ENCODE data around the gene MKX. TPM values are rescaled to one million over a fixed set of nuclear protein-coding genes. Genes with fewer than 3 reads are reported as not detected.

Gene MKX
- total and polyA plus RNA-seq, 2 donors (not counting 1 experiment from before 2014, with no cell fraction given): not detected

- H3K4me3 ChIP-seq (ENCODE audit: control extremely low read depth in 1 of 5, extremely low read depth in 1 of 5, insufficient read depth in 1 of 5, low read depth in 2 of 5, low read length in 4 of 5): no peak overlapping the region
- DNase-seq (no peak), ATAC-seq (ENCODE audit: low read depth) (no peak)
- no peak overlapping the region for H3K4me2 ChIP-seq (replicated peaks; ENCODE audit: low read depth, low read length, poor library complexity, severe bottlenecking)
- H3K4me1 Mint-ChIP-seq: no peaks in the 10 kb centered on the region
- no peak overlapping the region for H3K4me3 Mint-ChIP-seq
- H4K20me1 ChIP-seq (ENCODE audit: control insufficient read depth, insufficient read depth, low read length, poor library complexity, severe bottlenecking): no peaks in the 10 kb centered on the region
- no peaks in the 10 kb centered on the region for H3K9me3 Mint-ChIP-seq (ENCODE audit: insufficient read depth)
- WGBS (ENCODE audit: insufficient coverage): 86% methylated on average over 10 of the region's 11 CpGs
- no peaks in the 10 kb centered on the region for H3K36me3 ChIP-seq (replicated peaks in 1 of 2; ENCODE audit: control extremely low read depth in 1 of 2, control insufficient read depth in 1 of 2, extremely low read depth in 1 of 2, insufficient read depth in 2 of 2, low read length in 1 of 2)
- H3K27ac Mint-ChIP-seq: no peak overlapping the region
- no peak overlapping the region for H2AFZ ChIP-seq (ENCODE audit: insufficient read depth, low read depth, low read length, poor library complexity, severe bottlenecking)
- peaks cover 24% of the 10 kb centered on the region for H3K27me3 Mint-ChIP-seq
- peaks cover 0 to 4% (median 0%) of the 10 kb centered on the region in 4 experiments for H3K27me3 ChIP-seq (replicated peaks in 1 of 4; ENCODE audit: control extremely low read depth in 1 of 4, control insufficient read depth in 3 of 4, insufficient read depth in 4 of 4, low read length in 3 of 4)
- H3K4me1 ChIP-seq (ENCODE audit: control insufficient read depth in 2 of 2, insufficient read depth in 2 of 2, low read length in 2 of 2): no peaks in the 10 kb centered on the region
- no peaks in the 10 kb centered on the region for H3K9me3 ChIP-seq (ENCODE audit: control extremely low read depth in 1 of 3, control insufficient read depth in 2 of 3, insufficient read depth in 1 of 3, low read length in 2 of 3)
- TF ChIP-seq CTCF (IDR thresholded peaks at IDR 0.05) (no peak), EZH2 (IDR thresholded peaks at IDR 0.05; ENCODE audit: borderline replicate concordance, insufficient read depth, low read depth, low read length, poor library complexity, severe bottlenecking) (no peak)
- H3K79me2 ChIP-seq (ENCODE audit: control insufficient read depth, insufficient read depth, low read length): no peaks in the 10 kb centered on the region
- no peak overlapping the region for H3K27ac ChIP-seq (ENCODE audit: low read length in 2 of 2)
- no peak overlapping the region for H3K9ac ChIP-seq (ENCODE audit: low read length)
- CTCF ChIA-PET: interaction anchor here (1.8 kb wide), 1 partner anchor 214 kb away, joined by 5 read pairs; no protein-coding TSS in a partner anchor
- intact Hi-C loops (cut with micrococcal nuclease): no loop called here
- POLR2A ChIA-PET: no interaction called here
Measured at GRCh38 chr10:27660268-27660667, 85.4 kb downstream of the MKX start.

- Histone ChIP-seq H4K20me1 (ENCODE audit: control insufficient read depth, insufficient read depth, low read length, poor library complexity, severe bottlenecking) (no peaks in the 10 kb centered on the region), H3K9ac (ENCODE audit: low read length) (no peak overlapping the region), H3K27me3 (replicated peaks in 1 of 4; ENCODE audit: control extremely low read depth in 1 of 4, control insufficient read depth in 3 of 4, insufficient read depth in 4 of 4, low read length in 3 of 4) (peaks cover 0 to 4% (median 0%) of the 10 kb centered on the region in 4 experiments), H2AFZ (ENCODE audit: insufficient read depth, low read depth, low read length, poor library complexity, severe bottlenecking) (no peak overlapping the region), H3K27ac (ENCODE audit: low read length in 2 of 2) (no peak overlapping the region), H3K4me3 (ENCODE audit: control extremely low read depth in 1 of 5, extremely low read depth in 1 of 5, insufficient read depth in 1 of 5, low read depth in 2 of 5, low read length in 4 of 5) (no peak overlapping the region), H3K4me2 (replicated peaks; ENCODE audit: low read depth, low read length, poor library complexity, severe bottlenecking) (no peak overlapping the region), H3K4me1 (ENCODE audit: control insufficient read depth in 2 of 2, insufficient read depth in 2 of 2, low read length in 2 of 2) (no peaks in the 10 kb centered on the region), H3K79me2 (ENCODE audit: control insufficient read depth, insufficient read depth, low read length) (no peaks in the 10 kb centered on the region), H3K36me3 (replicated peaks in 1 of 2; ENCODE audit: control extremely low read depth in 1 of 2, control insufficient read depth in 1 of 2, extremely low read depth in 1 of 2, insufficient read depth in 2 of 2, low read length in 1 of 2) (no peaks in the 10 kb centered on the region), H3K9me3 (ENCODE audit: control extremely low read depth in 1 of 3, control insufficient read depth in 2 of 3, insufficient read depth in 1 of 3, low read length in 2 of 3) (no peaks in the 10 kb centered on the region)
- Mint-ChIP-seq H3K4me3 (no peak overlapping the region), H3K9me3 (ENCODE audit: insufficient read depth) (no peaks in the 10 kb centered on the region), H3K27me3 (peaks cover 24% of the 10 kb centered on the region), H3K27ac (no peak overlapping the region), H3K4me1 (no peaks in the 10 kb centered on the region)
- DNase-seq (no peak), ATAC-seq (ENCODE audit: low read depth) (no peak)
- intact Hi-C loops (cut with micrococcal nuclease): no loop called here
- CTCF ChIA-PET: interaction anchor here (1.8 kb wide), 1 partner anchor 214 kb away, joined by 5 read pairs; no protein-coding TSS in a partner anchor
- no peak for TF ChIP-seq EZH2 (IDR thresholded peaks at IDR 0.05; ENCODE audit: borderline replicate concordance, insufficient read depth, low read depth, low read length, poor library complexity, severe bottlenecking)
- no peak for TF ChIP-seq CTCF (IDR thresholded peaks at IDR 0.05)
- POLR2A ChIA-PET: no interaction called here
- 49% methylated on average over 6 of the region's 6 CpGs for whole genome bisulfite sequencing (ENCODE audit: insufficient coverage)
Measured at GRCh38 chr10:27659786-27660185, 85.8 kb downstream of the MKX start.

Data from B cell (primary cell).